Measurements from ENCODE around the gene MAGI3. TPM values are rescaled to one million over a fixed set of nuclear protein-coding genes. Genes with fewer than 3 reads are reported as not detected.
"Not testable (repeated sequence)": the region's sequence is repeated elsewhere in the genome, so short reads cannot be mapped to it uniquely, and the experiment has no call there.

The MAGI3 gene
- total RNA-seq, 1 donor from 2014 or later = 15.9 TPM

GRCh38 chr1:113394863-113395259 is 4.5 kb downstream of the MAGI3 start:
- intact Hi-C loops (cut with DNase I) = no loop called here
- DNase-seq (ENCODE audit: low spot score) (no peak), ATAC-seq (no peak)

- DNase-seq (ENCODE audit: low spot score) = no peak
- no peak for ATAC-seq
- intact Hi-C loops (cut with DNase I) = no loop called here
Measured at GRCh38 chr1:113396102-113396501, 5.8 kb downstream of the MAGI3 start.

- no peak for DNase-seq (ENCODE audit: low spot score)
- intact Hi-C loops (cut with DNase I) = no loop called here
- ATAC-seq = no peak
Measured at GRCh38 chr1:113396585-113396984, 6.3 kb downstream of the MAGI3 start.

GRCh38 chr1:113399062-113399583 is 8.8 kb downstream of the MAGI3 start:
- DNase-seq (ENCODE audit: low spot score) = no peak
- intact Hi-C loops (cut with DNase I) = no loop called here
- ATAC-seq = no peak

GRCh38 chr1:113401067-113401466 is 10.8 kb downstream of the MAGI3 start:
- intact Hi-C loops (cut with DNase I) = no loop called here
- DNase-seq (ENCODE audit: low spot score) (no peak), ATAC-seq (no peak)

- intact Hi-C loops (cut with DNase I) = no loop called here
- DNase-seq (ENCODE audit: low spot score) (no peak), ATAC-seq (no peak)
Measured at GRCh38 chr1:113401728-113402127, 11.4 kb downstream of the MAGI3 start.

- DNase-seq (ENCODE audit: low spot score) = no peak
- intact Hi-C loops (cut with DNase I) = no loop called here
- ATAC-seq = no peak
Measured at GRCh38 chr1:113403065-113403464, 12.8 kb downstream of the MAGI3 start.

GRCh38 chr1:113405573-113405972 is 15.3 kb downstream of the MAGI3 start:
- intact Hi-C loops (cut with DNase I) = no loop called here
- DNase-seq (ENCODE audit: low spot score) = no peak

GRCh38 chr1:113406149-113406548 is 15.8 kb downstream of the MAGI3 start:
- ATAC-seq; intact Hi-C loops (cut with DNase I); DNase-seq (ENCODE audit: low spot score): not testable (repeated sequence)

More at GRCh38 chr1:113405573-113405972, 15.3 kb downstream of the MAGI3 start:
- no peak for ATAC-seq

GRCh38 chr1:113409363-113409762 is 19.0 kb downstream of the MAGI3 start:
- ATAC-seq (no peak), DNase-seq (ENCODE audit: low spot score) (no peak)
- intact Hi-C loops (cut with DNase I) = no loop called here

GRCh38 chr1:113412020-113412419 is 21.7 kb downstream of the MAGI3 start:
- ATAC-seq; DNase-seq (ENCODE audit: low spot score); intact Hi-C loops (cut with DNase I): not testable (repeated sequence)

GRCh38 chr1:113415310-113416070 is 25.2 kb downstream of the MAGI3 start:
- intact Hi-C loops (cut with DNase I) = no loop called here
- DNase-seq (ENCODE audit: low spot score) (no peak), ATAC-seq (peak; percentile 48)

GRCh38 chr1:113416071-113416470 is 25.8 kb downstream of the MAGI3 start:
- ATAC-seq; intact Hi-C loops (cut with DNase I); DNase-seq (ENCODE audit: low spot score): not testable (repeated sequence)

- ATAC-seq (no peak), DNase-seq (ENCODE audit: low spot score) (no peak)
- intact Hi-C loops (cut with DNase I) = no loop called here
Measured at GRCh38 chr1:113416496-113416895, 26.2 kb downstream of the MAGI3 start.

GRCh38 chr1:113422315-113423068 is 32.2 kb downstream of the MAGI3 start:
- DNase-seq (ENCODE audit: low spot score) (no peak), ATAC-seq (no peak)
- intact Hi-C loops (cut with DNase I) = no loop called here

- intact Hi-C loops (cut with DNase I) = no loop called here
Measured at GRCh38 chr1:113423826-113424225, 33.5 kb downstream of the MAGI3 start.

GRCh38 chr1:113429461-113430153 is 39.3 kb downstream of the MAGI3 start:
- DNase-seq (ENCODE audit: low spot score) (no peak), ATAC-seq (no peak)
- intact Hi-C loops (cut with DNase I) = no loop called here

More at GRCh38 chr1:113423826-113424225, 33.5 kb downstream of the MAGI3 start:
- DNase-seq (ENCODE audit: low spot score) = no peak
- no peak for ATAC-seq

- no peak for ATAC-seq
- DNase-seq (ENCODE audit: low spot score) = no peak
- intact Hi-C loops (cut with DNase I) = no loop called here
Measured at GRCh38 chr1:113433184-113433583, 42.9 kb downstream of the MAGI3 start.

GRCh38 chr1:113434081-113434873 is 44.0 kb downstream of the MAGI3 start:
- ATAC-seq (no peak), DNase-seq (ENCODE audit: low spot score) (no peak)
- intact Hi-C loops (cut with DNase I) = no loop called here

Data from sciatic nerve (tissue), 2 donors.